NCI-H2196 treated with DMSO at 0.1 percent for 48 hours (cell line): ENCODE measurements around the gene ACP2.
A peak's percentile ranks its signal among the peaks of the same experiment; 100 is the strongest.

ENCODE experiments used
- DNase-seq: peaks from one replicate; lab custom pipeline; 2025; ENCODE audit not compliant: unreplicated experiment; lab: John Stamatoyannopoulos, UW

The ACP2 gene

GRCh38 chr11:47248664-47249377, at the start of gene ACP2:
Gene ACP2 (minus strand): TSS chr11:47248814. CDS start chr11:47248789, 25 bp downstream.
- DNase-seq: peak; percentile 79

GRCh38 chr11:47296045-47296444, 47.4 kb upstream of the ACP2 start:
- DNase-seq: no peak

GRCh38 chr11:47295385-47295784, 46.8 kb upstream of the ACP2 start:
- no peak for DNase-seq

- no peak for DNase-seq
Observed at GRCh38 chr11:47289856-47290255, 41.2 kb upstream of the ACP2 start.

GRCh38 chr11:47288066-47288465, 39.5 kb upstream of the ACP2 start:
- DNase-seq: no peak

GRCh38 chr11:47285969-47286770, 37.6 kb upstream of the ACP2 start:
- no peak for DNase-seq

- DNase-seq: no peak
Observed at GRCh38 chr11:47284151-47284550, 35.5 kb upstream of the ACP2 start.

GRCh38 chr11:47282462-47282861, 33.8 kb upstream of the ACP2 start:
- DNase-seq: no peak

- no peak for DNase-seq
Observed at GRCh38 chr11:47280860-47281259, 32.2 kb upstream of the ACP2 start.

GRCh38 chr11:47280099-47280498, 31.5 kb upstream of the ACP2 start:
- no peak for DNase-seq

- DNase-seq: no peak
Observed at GRCh38 chr11:47278769-47279168, 30.2 kb upstream of the ACP2 start.

- DNase-seq: no peak
Observed at GRCh38 chr11:47278058-47278457, 29.4 kb upstream of the ACP2 start.

- DNase-seq: no peak
Observed at GRCh38 chr11:47276923-47277322, 28.3 kb upstream of the ACP2 start.

GRCh38 chr11:47274495-47275235, 26.1 kb upstream of the ACP2 start:
- DNase-seq: no peak

GRCh38 chr11:47272706-47273105, 24.1 kb upstream of the ACP2 start:
- no peak for DNase-seq

- peak; percentile 54 for DNase-seq
Observed at GRCh38 chr11:47271961-47272661, 23.5 kb upstream of the ACP2 start.

GRCh38 chr11:47271328-47271727, 22.7 kb upstream of the ACP2 start:
- no peak for DNase-seq

GRCh38 chr11:47270331-47271271, 22.0 kb upstream of the ACP2 start:
- no peak for DNase-seq

GRCh38 chr11:47269829-47270305, 21.3 kb upstream of the ACP2 start, which contains the start of gene MADD:
Gene MADD (plus strand): TSS chr11:47270133.
- DNase-seq: peak; percentile 72
